Camera-type eye (tissue), 1 donor: ENCODE measurements around the gene DYTN. TPM values are rescaled to one million over a fixed set of nuclear protein-coding genes. Genes with fewer than 3 reads are reported as not detected.

Source experiments
- total RNA-seq: library from RNA; depleted of rRNA; stranded (reverse); fragments of >200 nt; gene quantifications from one replicate; pipeline ENCODE4 v1.2.3, GENCODE V29; 2014

Gene DYTN, protein sequence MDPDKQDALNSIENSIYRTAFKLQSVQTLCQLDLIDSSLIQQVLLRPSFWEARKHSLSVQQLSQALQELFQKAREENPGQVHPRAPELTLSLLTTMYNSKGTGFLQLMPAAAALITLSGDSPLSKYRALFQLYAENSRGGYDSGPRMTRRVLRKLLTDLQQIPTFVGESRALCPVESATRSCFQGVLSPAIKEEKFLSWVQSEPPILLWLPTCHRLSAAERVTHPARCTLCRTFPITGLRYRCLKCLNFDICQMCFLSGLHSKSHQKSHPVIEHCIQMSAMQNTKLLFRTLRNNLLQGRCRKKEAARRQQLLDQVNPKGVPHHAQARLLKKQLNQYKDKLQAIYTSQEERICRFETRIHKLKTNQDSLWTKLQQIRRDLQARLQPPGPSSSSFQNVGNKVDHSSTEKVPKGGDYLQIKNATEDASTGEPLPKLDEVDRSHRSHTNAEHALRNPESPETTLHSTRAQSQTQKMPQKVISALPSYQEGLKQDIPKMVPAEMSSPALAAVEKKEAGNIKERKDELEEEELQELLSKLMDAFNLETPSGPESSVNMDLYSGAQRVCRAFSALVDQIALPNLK
- total RNA-seq, result not detected

GRCh38 chr2:206718296-206718695 is at the start of gene DYTN:
TSS of gene DYTN (minus strand) at chr2:206718396. CDS start at chr2:206718279, 117 bp downstream.

DNA sequence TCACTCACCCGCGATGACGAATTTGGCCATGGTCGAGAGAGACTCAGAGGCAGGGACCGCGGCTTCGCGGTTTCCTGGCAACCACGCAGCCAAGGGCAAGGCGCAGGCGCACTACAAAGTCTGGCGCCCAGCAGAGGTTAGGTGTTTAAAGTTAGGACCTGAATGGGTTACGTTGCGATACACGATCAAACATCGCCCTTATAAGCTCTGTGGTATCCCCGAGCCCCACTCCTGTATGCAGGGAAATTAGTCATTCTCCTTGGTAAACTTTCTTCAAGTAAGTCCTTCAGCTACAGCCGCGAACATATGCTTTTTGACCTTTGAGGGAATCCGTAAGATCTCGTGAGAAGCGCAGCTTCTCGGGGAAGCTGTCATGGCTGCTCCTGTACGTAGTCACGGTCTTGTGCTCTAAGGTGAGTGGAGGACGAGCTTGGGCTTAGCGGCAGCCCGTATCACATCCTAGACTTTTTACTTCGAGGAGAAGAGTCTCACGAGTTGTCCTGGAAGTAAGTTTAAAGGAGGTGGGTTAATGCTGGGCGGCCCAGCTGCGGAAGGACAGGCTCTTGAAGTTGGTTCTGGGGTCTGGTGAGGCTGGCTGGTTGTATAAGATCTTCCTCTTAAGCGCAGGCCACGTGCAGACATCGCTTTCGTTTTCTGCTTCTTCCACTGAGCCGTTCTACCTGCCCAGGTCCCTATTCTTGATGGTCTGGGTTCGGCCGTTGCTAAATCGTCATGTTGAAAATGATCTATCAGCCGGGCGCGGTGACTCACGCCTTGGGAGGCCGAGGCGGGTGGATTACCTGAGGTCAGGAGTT is 47.3 kb upstream of the DYTN start, which contains the start of the genes FASTKD2 and MDH1B:
Gene FASTKD2, plus strand, starts transcription at position 365 of the 815 bp plus-strand sequence. CDS start 1,088 bp downstream, outside the sequence.
Gene MDH1B, minus strand, starts transcription at position 87 of the 815 bp plus-strand sequence. Its CDS starts 57 bp downstream, at position 30.

DNA sequence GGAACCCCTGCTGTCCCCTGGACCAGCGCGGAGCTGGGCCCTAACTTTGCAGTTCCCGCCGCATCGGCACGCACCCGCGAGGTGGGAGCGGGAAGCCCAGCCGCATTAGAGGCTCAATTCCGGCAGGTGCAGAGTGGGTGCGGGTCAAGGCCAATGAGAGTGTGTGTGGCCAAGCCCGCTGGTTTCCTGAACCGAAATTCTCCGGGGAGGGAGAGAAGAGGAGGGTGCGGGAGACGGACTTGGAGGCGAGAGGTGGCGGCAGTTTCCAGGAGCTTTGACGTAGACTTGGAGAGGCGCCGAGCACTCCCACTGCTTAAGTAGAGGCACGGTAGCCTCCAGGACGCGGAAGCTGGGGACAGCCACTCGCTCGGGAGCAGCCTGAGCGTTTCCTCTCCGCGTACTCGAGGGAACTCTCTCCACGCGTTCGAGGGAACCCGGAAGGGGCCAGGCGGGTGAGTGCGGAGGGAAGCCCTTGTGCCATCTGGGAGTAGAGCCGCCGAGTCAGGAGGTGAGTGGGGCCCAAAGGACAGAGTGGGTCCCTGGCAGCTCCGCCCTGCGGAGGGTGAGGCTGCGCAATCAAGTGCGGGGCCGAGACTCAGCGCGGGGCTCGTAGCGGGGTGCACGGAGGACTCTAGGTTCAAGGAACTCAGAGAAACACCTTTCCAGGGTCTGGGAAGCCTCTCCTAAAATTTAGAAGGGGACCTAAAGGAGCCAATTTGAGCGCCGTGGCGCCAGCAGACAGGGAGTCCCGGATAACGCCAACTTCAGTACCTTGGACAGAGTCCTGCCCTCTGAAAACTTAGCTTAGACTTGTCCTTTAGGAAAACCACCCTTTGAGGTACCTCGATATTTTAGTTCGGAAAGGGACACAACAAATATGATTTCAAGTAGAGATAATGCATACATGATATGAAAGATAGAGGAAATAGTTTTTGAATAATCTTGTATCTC is 75.8 kb downstream of the DYTN start, which contains the start of gene FAM237A:
Gene FAM237A, plus strand, starts transcription at position 413 of the 951 bp plus-strand sequence. CDS start 1,750 bp downstream, outside the sequence.

Other genes starting within 250 kb of the DYTN start
- gene FAM237A, start 75.9 kb downstream of the DYTN start, total RNA-seq, result not detected
- gene MDH1B, start 46.9 kb upstream of the DYTN start, total RNA-seq, result 3.5 TPM
- 58.0 TPM for gene FASTKD2, start 47.2 kb upstream of the DYTN start, total RNA-seq
- not detected for gene CPO, start 221.1 kb upstream of the DYTN start, total RNA-seq